Small intestine (tissue), 7 donors: ENCODE data around the gene PRTFDC1. TPM values are rescaled to one million over a fixed set of nuclear protein-coding genes. Genes with fewer than 3 reads are reported as not detected.

Source experiments
- DNase-seq, 2 donors: peaks; one replicate each; pipeline versions ENCODE4 v3.0.0 to v3.0.0-alpha.2; 2013
- FAIRE-seq: peaks from 2 replicates; lab custom pipeline; 2012; peaks lifted over from hg19 to GRCh38; lab: Jason Lieb, UNC
- H3K27ac ChIP-seq, 3 donors: one replicate each; pipeline ENCODE4 v1.5.1; 2013; ENCODE audit warnings: low read length in 2 of 3, mild to moderate bottlenecking in 2 of 3, control low read depth in 1 of 3, inconsistent platforms in 1 of 3, low read depth in 1 of 3, moderate library complexity in 1 of 3
- H3K27me3 ChIP-seq, 3 donors: one replicate each; pipeline ENCODE4 v1.6.1; 2013; ENCODE audit warnings: low read length in 3 of 3, inconsistent platforms in 1 of 3; ENCODE audit not compliant: control insufficient read depth in 3 of 3, insufficient read depth in 3 of 3
- H3K36me3 ChIP-seq, 3 donors: one replicate each; pipeline ENCODE4 v1.6.1; 2013; ENCODE audit warnings: low read length in 3 of 3, inconsistent platforms in 1 of 3, low read depth in 1 of 3, mild to moderate bottlenecking in 1 of 3, moderate library complexity in 1 of 3; ENCODE audit not compliant: control insufficient read depth in 3 of 3, insufficient read depth in 2 of 3
- H3K4me1 ChIP-seq, 3 donors: one replicate each; pipeline ENCODE4 v1.6.1; 2013; ENCODE audit warnings: low read length in 2 of 3, inconsistent platforms in 1 of 3, low read depth in 1 of 3, mild to moderate bottlenecking in 1 of 3, moderate library complexity in 1 of 3; ENCODE audit not compliant: control insufficient read depth in 3 of 3, insufficient read depth in 2 of 3
- H3K4me3 ChIP-seq, 3 donors: one replicate each; pipeline ENCODE4 v1.5.1; 2013; ENCODE audit warnings: low read length in 3 of 3, control low read depth in 1 of 3, inconsistent platforms in 1 of 3, low read depth in 1 of 3, mild to moderate bottlenecking in 1 of 3, moderate library complexity in 1 of 3
- H3K9me3 ChIP-seq, 2 donors: one replicate each; pipeline ENCODE4 v1.6.1; 2013; ENCODE audit warnings: low read depth in 1 of 2, low read length in 1 of 2; ENCODE audit not compliant: control insufficient read depth in 2 of 2, insufficient read depth in 1 of 2
- WGBS, 3 donors: extraction: QIAGEN DNeasy Blood & Tissue Kit; methylation state at CpG; one replicate each; pipeline ENCODE4 v1.1.7; 2013; 5-methylcytosine and 5-hydroxymethylcytosine counted together
- polyA plus RNA-seq, 4 donors: library from polyadenylated mRNA; stranded (reverse) in 3 of 4; unstranded in 1 of 4; fragments of 200-250 nt in 3 of 4; fragments of 120-200 nt in 1 of 4; gene quantifications; one replicate each; pipeline versions ENCODE4 v1.2.1 to v1.2.3, GENCODE V29; 2013
- donor health status: healthy with polysubstance abuse.
- donor health status: control.
- donor health status: control.
- donor health status: Bipolar disorder and iron deficiency.
- donor health status: healthy.

PRTFDC1 gene
- polyA plus RNA-seq, 4 donors: 9.7 to 28.1 (median 12.9) TPM

DNA sequence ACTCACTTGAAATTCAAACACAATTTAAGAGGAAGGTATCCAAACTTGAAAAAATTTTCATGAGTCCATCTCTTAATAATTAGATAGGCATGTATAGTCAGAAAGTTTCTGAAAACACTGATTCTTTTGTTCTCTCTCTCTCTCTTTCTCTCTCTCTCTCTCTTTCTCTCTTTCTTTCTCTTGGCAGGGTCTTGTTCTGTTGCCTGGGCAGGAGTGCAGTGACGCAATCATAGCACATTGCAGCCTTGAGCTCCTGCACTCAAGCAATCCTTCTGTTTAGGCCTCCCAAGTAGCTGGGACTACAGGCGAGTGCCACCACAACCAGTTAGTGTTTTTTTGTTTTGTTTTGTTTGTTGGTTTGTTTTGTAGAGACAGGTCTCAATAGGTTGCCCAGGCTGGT lies 59.3 kb downstream of the PRTFDC1 start:
- Histone ChIP-seq H3K27me3 (no peaks in the 10 kb centered on the region), H3K27ac (no peak overlapping the region), H3K36me3 (peaks cover 0 to 4% (median 0%) of the 10 kb centered on the region in 3 donors), H3K9me3 (no peaks in the 10 kb centered on the region), H3K4me3 (no peak overlapping the region), H3K4me1 (peaks cover 0 to 2% (median 0%) of the 10 kb centered on the region in 3 donors)
- 91 to 100% (median 96%) methylated on average over 2 of the region's 2 CpGs for WGBS, 3 donors
- no peak for DNase-seq
- FAIRE-seq: no peak

GRCh38 chr10:24891823-24892222 lies 60.6 kb downstream of the PRTFDC1 start:
- H3K9me3 ChIP-seq: no peaks in the 10 kb centered on the region
- peaks cover 0 to 2% (median 0%) of the 10 kb centered on the region in 3 donors for H3K4me1 ChIP-seq
- DNase-seq: no peak
- WGBS, 3 donors: 83 to 87% (median 84%) methylated on average over 1 of the region's 1 CpG
- no peak overlapping the region for H3K4me3 ChIP-seq
- FAIRE-seq: no peak
- no peak overlapping the region for H3K27ac ChIP-seq
- H3K27me3 ChIP-seq: no peaks in the 10 kb centered on the region
- H3K36me3 ChIP-seq: peaks cover 0 to 4% (median 0%) of the 10 kb centered on the region in 3 donors

DNA sequence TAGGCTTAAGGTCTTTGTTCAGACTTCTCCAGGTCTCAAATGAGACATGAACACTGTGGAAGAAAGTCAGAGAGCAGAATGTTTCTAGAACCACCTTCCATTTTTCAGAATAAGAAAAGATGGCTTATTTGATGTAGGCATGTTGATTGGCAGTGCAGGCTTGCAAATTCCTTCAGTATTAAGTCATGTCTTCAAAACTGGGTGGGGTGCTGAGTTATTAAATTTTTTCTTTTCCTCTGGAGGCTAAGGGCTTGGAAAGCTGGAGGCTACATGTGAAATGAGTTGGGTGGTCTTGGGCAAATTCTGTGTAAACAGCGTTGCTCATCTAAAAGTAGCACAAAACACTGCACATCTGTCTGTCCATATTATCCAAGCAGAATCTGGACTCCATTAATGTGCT lies 62.8 kb downstream of the PRTFDC1 start:
- no peaks in the 10 kb centered on the region for H3K9me3 ChIP-seq
- FAIRE-seq (no peak), DNase-seq (no peak)
- 74 to 94% (median 94%) methylated on average over 1 of the region's 1 CpG for WGBS, 3 donors
- no peaks in the 10 kb centered on the region for H3K27me3 ChIP-seq
- peaks cover 0 to 4% (median 0%) of the 10 kb centered on the region in 3 donors for H3K36me3 ChIP-seq
- no peak overlapping the region for H3K27ac ChIP-seq
- H3K4me3 ChIP-seq: no peak overlapping the region
- peaks cover 0 to 2% (median 0%) of the 10 kb centered on the region in 3 donors for H3K4me1 ChIP-seq

- Histone ChIP-seq H3K4me3 (no peak overlapping the region), H3K27me3 (no peaks in the 10 kb centered on the region), H3K4me1 (peaks cover 0 to 6% (median 0%) of the 10 kb centered on the region in 3 donors), H3K36me3 (no peaks in the 10 kb centered on the region), H3K9me3 (no peaks in the 10 kb centered on the region), H3K27ac (peak overlapping the region in 2 of 3 donors; percentile 34 to 64)
- FAIRE-seq: no peak
- WGBS, 3 donors: 82 to 89% (median 85%) methylated on average over 2 of the region's 2 CpGs
- no peak for DNase-seq
Measured at GRCh38 chr10:24887855-24888231, 64.6 kb downstream of the PRTFDC1 start.

GRCh38 chr10:24886290-24886680 lies 66.1 kb downstream of the PRTFDC1 start:
- no peaks in the 10 kb centered on the region for H3K9me3 ChIP-seq
- WGBS, 3 donors: 32 to 59% (median 57%) methylated on average over 5 of the region's 5 CpGs
- DNase-seq: no peak
- no peaks in the 10 kb centered on the region for H3K36me3 ChIP-seq
- no peak overlapping the region for H3K27ac ChIP-seq
- H3K4me3 ChIP-seq: no peak overlapping the region
- H3K27me3 ChIP-seq: no peaks in the 10 kb centered on the region
- FAIRE-seq: no peak
- H3K4me1 ChIP-seq: peaks cover 0 to 6% (median 0%) of the 10 kb centered on the region in 3 donors

DNA sequence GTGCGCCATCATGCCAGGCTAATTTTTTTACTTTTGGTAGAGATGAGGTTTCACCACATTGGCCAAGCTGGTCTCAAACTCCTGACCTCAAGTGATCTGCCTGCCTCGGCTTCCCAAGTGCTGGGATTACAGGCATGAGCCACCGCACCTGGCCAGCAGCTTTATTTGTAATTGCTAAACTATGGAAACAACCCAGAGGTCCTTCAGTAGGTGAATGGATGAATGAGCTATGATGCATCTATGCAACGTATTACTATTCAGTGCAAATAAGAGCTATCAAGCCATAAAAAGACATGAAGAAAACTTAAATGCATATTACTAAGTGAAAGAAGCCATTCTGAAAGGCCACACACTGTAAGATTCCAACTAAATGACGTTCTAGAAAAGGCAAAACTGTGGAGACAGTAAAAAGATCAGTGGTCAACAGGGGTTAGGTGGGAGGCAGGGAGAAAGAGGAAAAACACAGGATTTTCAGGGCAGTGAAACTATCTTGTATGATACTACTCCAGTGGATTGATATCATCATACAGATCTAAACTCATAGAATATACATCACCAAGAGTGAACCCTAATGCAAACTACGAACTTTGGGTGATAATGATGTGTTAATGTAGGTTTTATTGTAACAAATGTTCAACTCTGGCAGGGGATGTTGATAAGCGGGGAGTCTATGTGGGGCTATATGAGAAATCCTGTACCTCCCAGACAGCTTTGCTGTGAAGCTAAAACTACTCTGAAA lies 66.7 kb downstream of the PRTFDC1 start:
- H3K36me3 ChIP-seq: no peaks in the 10 kb centered on the region
- no peak overlapping the region for H3K27ac ChIP-seq
- no peaks in the 10 kb centered on the region for H3K27me3 ChIP-seq
- DNase-seq (no peak), FAIRE-seq (no peak)
- H3K4me1 ChIP-seq: peaks cover 0 to 6% (median 0%) of the 10 kb centered on the region in 3 donors
- no peak overlapping the region for H3K4me3 ChIP-seq
- 88 to 93% (median 92%) methylated on average over 7 of the region's 7 CpGs for WGBS, 3 donors
- H3K9me3 ChIP-seq: no peaks in the 10 kb centered on the region

GRCh38 chr10:24884793-24885192 lies 67.6 kb downstream of the PRTFDC1 start:
- H3K9me3 ChIP-seq: no peaks in the 10 kb centered on the region
- whole genome bisulfite sequencing, 3 donors: 73 to 84% (median 83%) methylated on average over 1 of the region's 1 CpG
- no peaks in the 10 kb centered on the region for H3K36me3 ChIP-seq
- H3K4me1 ChIP-seq: peaks cover 0 to 6% (median 0%) of the 10 kb centered on the region in 3 donors
- no peak overlapping the region for H3K4me3 ChIP-seq
- no peak overlapping the region for H3K27ac ChIP-seq
- FAIRE-seq: no peak
- DNase-seq: no peak
- H3K27me3 ChIP-seq: no peaks in the 10 kb centered on the region

- H3K36me3 ChIP-seq: no peaks in the 10 kb centered on the region
- H3K4me1 ChIP-seq: peaks cover 0 to 4% (median 0%) of the 10 kb centered on the region in 3 donors
- H3K27me3 ChIP-seq: no peaks in the 10 kb centered on the region
- H3K4me3 ChIP-seq: no peak overlapping the region
- DNase-seq (no peak), FAIRE-seq (no peak)
- 88 to 94% (median 94%) methylated on average over 2 of the region's 2 CpGs for WGBS, 3 donors
- H3K9me3 ChIP-seq: no peaks in the 10 kb centered on the region
- no peak overlapping the region for H3K27ac ChIP-seq
Measured at GRCh38 chr10:24884316-24884715, 68.1 kb downstream of the PRTFDC1 start.
